Colonic mucosa (tissue), 4 donors: Measurements from ENCODE around the gene CHD6. TPM values are rescaled to one million over a fixed set of nuclear protein-coding genes. Genes with fewer than 3 reads are reported as not detected.

Source experiments
- DNase-seq: peaks from one replicate; pipeline ENCODE4 v3.0.0-alpha.2; 2020
- H3K27ac ChIP-seq: fragments of 200-600 bp; one replicate; pipeline ENCODE4 v1.8.0; 2021
- H3K27me3 ChIP-seq: fragments of 200-600 bp; one replicate; pipeline ENCODE4 v1.8.0; 2021
- H3K36me3 ChIP-seq: fragments of 200-600 bp; one replicate; pipeline ENCODE4 v1.8.0; 2021
- H3K4me1 ChIP-seq: fragments of 200-600 bp; one replicate; pipeline ENCODE4 v1.8.0; 2021; ENCODE audit warnings: mild to moderate bottlenecking
- H3K4me3 ChIP-seq: fragments of 200-600 bp; one replicate; pipeline ENCODE4 v1.8.0; 2021
- H3K9ac ChIP-seq, 2 donors: one replicate each; pipeline ENCODE4 v1.7.0; 2013; ENCODE audit warnings: control low read depth in 2 of 2, low read depth in 2 of 2, low read length in 2 of 2
- H3K9me3 ChIP-seq: fragments of 200-600 bp; one replicate; pipeline ENCODE4 v1.8.0; 2021
- intact Hi-C: fragments of 100-400 bp; cut with DNase I; formaldehyde crosslinking; loops from one replicate; pipeline ENCODE4 v1.14.1; 2022
- total RNA-seq, 2 donors: library from RNA; stranded (reverse); fragmentation: NEBNext Ultra II Directional in 1 of 2; extraction: Animal tissue kit (Norgen Biotek cat#: 25700) in 1 of 2; gene quantifications; one replicate each; pipeline ENCODE4 v1.2.1, GENCODE V29; 2021
- TF ChIP-seq, protein P1 (sequence below): fragments of 200-600 bp; IDR thresholded peaks from one replicate; pipeline ENCODE4 v1.8.0; 2022; ENCODE audit warnings: antibody characterized with exemption, mild to moderate bottlenecking
- donor health status: healthy.
- donor health status: DM: no; HTN: no; CAD: no.
- donor health status: DM: no; HTN: no; CAD: no.

The CHD6 gene
- total RNA-seq, 2 donors from 2014 or later = 18.9 to 27.2 TPM

DNA sequence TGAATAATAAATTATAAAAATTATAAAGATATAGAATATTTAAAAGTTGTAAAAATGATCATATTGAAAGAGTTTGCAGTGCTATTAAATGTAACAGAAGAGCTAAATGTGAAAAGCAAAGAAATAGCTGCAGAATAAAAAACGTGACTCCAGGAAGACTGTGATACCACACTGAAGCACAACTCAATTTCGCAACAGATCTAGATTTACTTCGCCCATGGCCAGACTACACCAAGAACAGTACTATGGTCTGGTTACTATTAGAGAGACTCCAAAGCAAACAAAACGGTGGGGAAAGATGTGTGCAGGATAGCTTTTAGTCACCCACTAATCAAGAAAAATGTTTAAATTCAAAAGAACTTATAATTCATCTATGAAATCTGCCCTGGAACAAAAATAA is 1.9 kb downstream of the CHD6 start:
- Histone ChIP-seq H3K27ac (no peak overlapping the region), H3K4me1 (no peaks in the 10 kb centered on the region), H3K9ac (no peak overlapping the region), H3K36me3 (no peaks in the 10 kb centered on the region), H3K27me3 (no peaks in the 10 kb centered on the region), H3K4me3 (no peak overlapping the region), H3K9me3 (no peaks in the 10 kb centered on the region)
- intact Hi-C loops = no loop called here
- no peak for DNase-seq
- TF ChIP-seq, protein P1, sequence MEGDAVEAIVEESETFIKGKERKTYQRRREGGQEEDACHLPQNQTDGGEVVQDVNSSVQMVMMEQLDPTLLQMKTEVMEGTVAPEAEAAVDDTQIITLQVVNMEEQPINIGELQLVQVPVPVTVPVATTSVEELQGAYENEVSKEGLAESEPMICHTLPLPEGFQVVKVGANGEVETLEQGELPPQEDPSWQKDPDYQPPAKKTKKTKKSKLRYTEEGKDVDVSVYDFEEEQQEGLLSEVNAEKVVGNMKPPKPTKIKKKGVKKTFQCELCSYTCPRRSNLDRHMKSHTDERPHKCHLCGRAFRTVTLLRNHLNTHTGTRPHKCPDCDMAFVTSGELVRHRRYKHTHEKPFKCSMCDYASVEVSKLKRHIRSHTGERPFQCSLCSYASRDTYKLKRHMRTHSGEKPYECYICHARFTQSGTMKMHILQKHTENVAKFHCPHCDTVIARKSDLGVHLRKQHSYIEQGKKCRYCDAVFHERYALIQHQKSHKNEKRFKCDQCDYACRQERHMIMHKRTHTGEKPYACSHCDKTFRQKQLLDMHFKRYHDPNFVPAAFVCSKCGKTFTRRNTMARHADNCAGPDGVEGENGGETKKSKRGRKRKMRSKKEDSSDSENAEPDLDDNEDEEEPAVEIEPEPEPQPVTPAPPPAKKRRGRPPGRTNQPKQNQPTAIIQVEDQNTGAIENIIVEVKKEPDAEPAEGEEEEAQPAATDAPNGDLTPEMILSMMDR = no peak

- Histone ChIP-seq H3K4me1 (no peaks in the 10 kb centered on the region), H3K36me3 (no peaks in the 10 kb centered on the region), H3K27ac (no peak overlapping the region), H3K4me3 (no peak overlapping the region), H3K9ac (no peak overlapping the region), H3K9me3 (no peaks in the 10 kb centered on the region), H3K27me3 (no peaks in the 10 kb centered on the region)
- DNase-seq = no peak
- TF ChIP-seq, protein P1 = no peak
- intact Hi-C loops = no loop called here
Observed at GRCh38 chr20:41615676-41616075, 2.5 kb downstream of the CHD6 start.

DNA sequence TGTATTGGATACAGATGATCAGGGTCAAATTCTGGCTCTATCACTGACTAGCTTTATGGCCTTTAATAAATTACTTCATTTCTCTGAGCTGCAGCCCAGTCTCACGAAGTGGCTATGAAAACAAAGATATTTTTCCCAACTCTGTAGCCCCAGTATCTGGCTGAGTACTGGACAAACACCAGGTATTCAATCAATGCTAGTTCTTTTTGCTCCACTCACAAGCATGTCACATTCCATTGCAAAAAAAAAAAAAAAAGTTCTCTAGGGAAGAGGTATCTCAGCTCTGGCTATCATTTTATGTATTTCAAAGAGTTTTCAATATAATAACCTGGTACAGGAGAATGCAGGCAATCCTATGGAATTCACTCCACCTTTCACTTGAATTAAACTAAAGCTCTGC is 3.1 kb downstream of the CHD6 start:
- no peaks in the 10 kb centered on the region for H3K4me1 ChIP-seq
- no peak overlapping the region for H3K9ac ChIP-seq
- H3K27ac ChIP-seq = no peak overlapping the region
- intact Hi-C loops = no loop called here
- no peak for DNase-seq
- no peaks in the 10 kb centered on the region for H3K9me3 ChIP-seq
- TF ChIP-seq, protein P1 = no peak
- no peak overlapping the region for H3K4me3 ChIP-seq
- no peaks in the 10 kb centered on the region for H3K27me3 ChIP-seq
- no peaks in the 10 kb centered on the region for H3K36me3 ChIP-seq

GRCh38 chr20:41613321-41613720 is 4.9 kb downstream of the CHD6 start:
- DNase-seq = no peak
- H3K9me3 ChIP-seq = no peaks in the 10 kb centered on the region
- H3K27ac ChIP-seq = no peak overlapping the region
- no peaks in the 10 kb centered on the region for H3K4me1 ChIP-seq
- intact Hi-C loops = no loop called here
- TF ChIP-seq, protein P1 = no peak
- no peaks in the 10 kb centered on the region for H3K36me3 ChIP-seq
- H3K27me3 ChIP-seq = no peaks in the 10 kb centered on the region
- H3K4me3 ChIP-seq = no peak overlapping the region
- no peak overlapping the region for H3K9ac ChIP-seq

DNA sequence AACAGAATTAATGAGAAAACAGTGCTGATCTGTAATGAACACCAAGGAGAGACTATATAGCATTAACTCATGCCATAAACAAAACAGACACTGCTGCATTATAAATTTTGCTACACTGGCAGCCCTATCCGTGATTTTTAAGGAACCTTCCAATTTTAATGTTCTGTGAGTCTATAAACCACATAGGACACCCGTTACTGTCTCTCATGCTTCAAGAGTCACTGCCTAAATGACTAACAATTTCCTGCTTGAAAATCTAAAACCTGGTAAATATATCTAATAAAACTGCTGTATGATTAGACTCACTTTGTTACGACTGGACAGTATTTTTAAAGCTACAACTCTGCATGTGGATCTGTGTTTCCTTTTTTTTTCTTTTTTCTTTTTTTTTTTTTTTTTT is 8.7 kb downstream of the CHD6 start:
- Histone ChIP-seq H3K9me3 (no peaks in the 10 kb centered on the region), H3K27ac (no peak overlapping the region), H3K4me3 (no peak overlapping the region), H3K9ac (no peak overlapping the region), H3K36me3 (no peaks in the 10 kb centered on the region), H3K27me3 (no peaks in the 10 kb centered on the region), H3K4me1 (no peaks in the 10 kb centered on the region)
- no peak for DNase-seq
- intact Hi-C loops = no loop called here
- TF ChIP-seq, protein P1 = no peak

DNA sequence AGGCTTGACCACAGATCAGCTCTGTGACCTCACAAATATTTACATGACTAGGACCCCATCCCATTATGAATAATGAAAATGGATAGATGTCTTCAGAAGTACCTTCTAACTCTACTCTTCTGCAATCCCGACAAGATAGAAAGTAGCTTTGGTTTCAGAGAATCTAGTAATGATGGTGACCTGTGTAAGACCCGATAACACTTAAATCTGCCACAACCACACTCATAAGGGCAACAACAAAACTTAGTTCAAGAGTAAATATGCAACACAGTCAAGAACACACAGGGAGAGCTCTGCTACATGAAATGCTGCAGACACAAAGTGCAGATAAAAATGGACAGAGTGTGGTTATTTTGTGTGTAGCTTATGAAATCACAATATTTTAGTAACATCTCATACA is 9.6 kb downstream of the CHD6 start:
- Histone ChIP-seq H3K4me3 (no peak overlapping the region), H3K27me3 (no peaks in the 10 kb centered on the region), H3K36me3 (no peaks in the 10 kb centered on the region), H3K4me1 (no peaks in the 10 kb centered on the region), H3K27ac (no peak overlapping the region), H3K9ac (no peak overlapping the region), H3K9me3 (no peaks in the 10 kb centered on the region)
- TF ChIP-seq, protein P1 = no peak
- no peak for DNase-seq
- intact Hi-C loops = no loop called here
